ENCODE measurements around the gene TYW1B.
"Not testable (repeated sequence)": the region's sequence is repeated elsewhere in the genome, so short reads cannot be mapped to it uniquely, and the experiment has no call there.

TYW1B gene

GRCh38 chr7:72751378-72751777 lies 76.6 kb downstream of the TYW1B start:
- DNase-seq = no peak

DNA sequence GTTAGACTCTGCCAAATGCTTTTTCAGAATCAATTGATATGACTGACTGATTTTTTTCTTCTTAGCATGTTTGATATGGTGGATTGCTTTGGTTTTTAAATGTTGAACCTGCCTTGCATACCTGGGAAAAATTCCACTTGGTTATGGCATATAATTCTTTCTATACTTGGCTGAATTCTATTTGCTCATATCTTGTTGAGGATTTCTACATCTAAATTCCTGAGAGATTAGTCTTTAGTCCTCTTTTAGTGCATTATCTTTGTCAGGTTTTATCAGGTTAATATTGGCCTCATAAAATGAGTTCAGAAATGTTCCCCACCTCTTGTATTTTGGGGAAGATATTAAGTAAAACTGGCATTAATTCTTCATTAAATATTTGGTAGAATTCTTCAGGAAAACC lies 79.4 kb downstream of the TYW1B start:
- DNase-seq = not testable (repeated sequence)

GRCh38 chr7:72744244-72744926 lies 83.6 kb downstream of the TYW1B start:
- DNase-seq = not testable (repeated sequence)

DNA sequence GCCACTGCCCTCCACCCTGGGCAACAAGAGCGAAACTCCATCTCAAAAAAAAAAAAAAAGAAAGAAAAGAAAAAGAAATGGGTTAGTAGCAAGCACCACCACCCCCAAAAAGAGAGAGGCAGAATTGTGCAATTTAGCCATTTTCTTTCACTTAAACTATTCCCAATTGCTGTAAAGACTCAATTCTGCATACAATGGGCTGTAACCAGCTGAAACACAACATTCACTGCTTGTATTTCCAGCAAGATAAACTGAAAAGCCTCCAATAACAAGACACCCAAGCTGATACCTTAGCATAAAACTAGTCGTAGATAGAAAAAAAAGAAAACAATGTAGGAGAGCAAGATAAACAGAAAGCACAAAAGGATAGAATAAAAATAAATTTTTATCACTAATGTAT lies 84.2 kb downstream of the TYW1B start:
- not testable (repeated sequence) for DNase-seq

DNA sequence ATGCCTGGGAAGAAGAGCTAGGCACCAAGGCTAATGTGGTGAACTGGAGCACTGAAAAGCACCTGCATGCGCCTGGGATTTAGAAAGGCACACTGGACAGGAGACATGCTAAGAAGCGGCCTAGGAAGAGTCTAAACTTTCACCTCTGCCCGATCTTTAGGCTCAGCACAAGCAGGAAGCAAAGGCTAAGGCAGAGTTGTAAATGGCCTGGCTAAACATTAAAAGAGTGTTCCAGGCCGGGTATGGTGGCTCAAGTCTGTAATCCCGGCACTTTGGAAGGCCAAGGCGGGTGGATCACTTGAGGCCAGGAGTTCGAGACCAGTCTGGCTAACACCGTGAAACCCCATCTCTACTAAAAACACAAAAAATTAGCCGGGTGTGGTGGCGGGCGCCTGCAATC lies 88.3 kb downstream of the TYW1B start:
- not testable (repeated sequence) for DNase-seq

GRCh38 chr7:72735855-72736254 lies 92.1 kb downstream of the TYW1B start:
- DNase-seq = not testable (repeated sequence)

GRCh38 chr7:72730815-72731214 lies 97.2 kb downstream of the TYW1B start:
- not testable (repeated sequence) for DNase-seq

GRCh38 chr7:72730384-72730783 lies 97.6 kb downstream of the TYW1B start:
- DNase-seq = not testable (repeated sequence)

DNA sequence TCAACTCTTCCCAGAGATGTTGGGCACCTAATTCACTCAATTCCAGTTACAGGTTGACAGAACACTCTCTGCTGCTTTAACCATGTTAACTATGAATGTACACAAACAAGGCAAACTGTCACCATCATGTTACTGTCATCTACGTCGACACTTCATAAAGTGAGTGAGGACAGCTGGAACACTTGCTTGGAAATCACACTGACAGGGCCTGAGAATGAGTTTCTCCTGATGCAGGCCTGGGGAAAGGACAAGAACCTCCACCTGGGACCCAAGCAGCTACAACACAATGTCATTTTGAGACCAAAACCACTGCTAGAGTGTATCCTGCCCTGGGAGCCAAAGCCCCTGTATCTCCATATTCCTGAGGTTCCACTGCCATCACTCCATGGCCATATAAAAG lies 98.9 kb downstream of the TYW1B start:
- not testable (repeated sequence) for DNase-seq

- not testable (repeated sequence) for DNase-seq
Observed at GRCh38 chr7:72722694-72723093, 105.3 kb downstream of the TYW1B start.

DNA sequence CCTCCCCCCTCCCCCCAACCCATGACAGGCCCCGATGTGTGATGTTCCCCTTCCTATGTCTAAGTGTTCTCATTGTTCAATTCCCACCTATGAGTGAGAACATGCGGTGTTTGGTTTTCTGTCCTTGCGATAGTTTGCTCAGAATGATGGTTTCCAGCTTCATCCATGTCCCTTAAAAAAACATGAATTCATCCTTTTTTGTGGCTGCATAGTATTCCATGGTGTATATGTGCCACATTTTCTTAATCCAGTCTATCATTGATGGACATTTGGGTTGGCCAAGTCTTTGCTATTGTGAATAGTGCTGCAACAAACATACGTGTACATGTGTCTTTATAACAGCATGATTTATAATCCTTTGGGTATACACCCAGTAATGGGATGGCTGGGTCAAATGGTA lies 107.1 kb downstream of the TYW1B start:
- not testable (repeated sequence) for DNase-seq

- DNase-seq = not testable (repeated sequence)
Observed at GRCh38 chr7:72717252-72717774, 110.7 kb downstream of the TYW1B start.

GRCh38 chr7:72711927-72712326 lies 116.1 kb downstream of the TYW1B start:
- not testable (repeated sequence) for DNase-seq

DNA sequence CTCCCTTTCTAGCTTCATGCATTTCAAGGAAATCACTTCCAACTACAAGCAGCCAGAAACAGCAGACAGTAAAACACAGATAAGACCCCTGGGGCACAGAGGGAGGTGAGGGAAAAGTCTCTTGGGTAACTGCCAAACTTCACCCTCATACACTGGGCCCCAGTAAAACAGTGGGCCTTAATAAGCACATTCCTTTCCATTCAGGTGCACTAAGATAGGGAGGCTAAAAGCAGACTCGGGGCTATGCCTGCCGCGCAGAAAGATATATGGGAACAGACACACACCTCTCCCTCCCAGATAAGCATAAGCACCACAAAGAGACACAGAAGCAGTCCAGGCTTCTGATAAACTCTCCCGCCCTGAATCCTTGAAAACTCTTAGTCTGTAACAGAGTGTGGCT lies 117.0 kb downstream of the TYW1B start:
- DNase-seq = no peak

DNA sequence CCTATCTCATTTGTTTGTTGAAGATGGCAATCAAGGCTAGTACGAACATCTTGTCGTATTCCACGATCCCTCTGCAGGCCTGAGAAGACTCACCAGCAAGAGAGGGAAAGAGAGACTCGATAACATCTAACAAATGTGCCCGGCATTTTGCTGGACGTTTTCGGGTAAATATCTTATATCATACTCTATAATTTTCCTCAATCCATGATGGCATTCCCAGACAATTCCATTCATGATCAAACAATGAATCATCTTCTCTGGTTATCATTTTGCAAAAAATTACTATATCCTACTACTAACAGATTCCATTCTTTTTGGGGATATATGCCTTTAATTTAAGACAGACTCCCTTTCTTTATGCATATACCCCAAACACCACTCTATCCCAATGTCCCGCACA lies 118.1 kb downstream of the TYW1B start:
- no peak for DNase-seq

DNA sequence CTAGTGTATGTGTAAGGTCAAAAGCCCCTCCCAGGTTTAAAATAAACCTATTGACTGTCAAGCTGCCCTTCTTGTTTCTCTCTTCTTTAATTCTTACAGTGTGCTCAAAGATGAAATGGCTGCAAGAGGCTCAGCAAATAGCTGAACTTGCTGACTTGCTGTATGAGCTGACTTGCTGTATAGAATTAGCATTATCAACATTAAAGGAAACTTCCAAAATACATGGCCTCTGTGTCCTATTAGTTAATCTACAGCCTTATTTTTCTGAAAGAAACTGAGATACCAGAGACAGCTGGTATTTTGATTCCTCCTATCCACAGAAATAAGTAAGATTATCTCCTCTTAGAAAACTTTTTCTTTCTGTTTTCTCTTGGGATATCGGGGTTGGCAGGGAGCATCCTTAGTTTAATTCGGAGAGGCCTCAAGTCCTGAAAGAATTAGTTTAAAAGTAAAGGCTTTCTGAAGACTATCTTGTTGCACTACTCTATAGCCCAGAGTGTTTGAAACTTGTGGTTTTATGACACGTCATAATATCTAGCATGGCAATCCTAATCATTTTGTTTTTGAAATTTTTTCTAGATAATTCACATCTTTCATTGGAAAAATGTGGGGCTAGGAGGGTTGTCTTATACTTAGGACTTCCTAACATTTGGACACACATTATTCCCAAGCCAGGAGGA lies 119.5 kb downstream of the TYW1B start:
- not testable (repeated sequence) for DNase-seq

DNA sequence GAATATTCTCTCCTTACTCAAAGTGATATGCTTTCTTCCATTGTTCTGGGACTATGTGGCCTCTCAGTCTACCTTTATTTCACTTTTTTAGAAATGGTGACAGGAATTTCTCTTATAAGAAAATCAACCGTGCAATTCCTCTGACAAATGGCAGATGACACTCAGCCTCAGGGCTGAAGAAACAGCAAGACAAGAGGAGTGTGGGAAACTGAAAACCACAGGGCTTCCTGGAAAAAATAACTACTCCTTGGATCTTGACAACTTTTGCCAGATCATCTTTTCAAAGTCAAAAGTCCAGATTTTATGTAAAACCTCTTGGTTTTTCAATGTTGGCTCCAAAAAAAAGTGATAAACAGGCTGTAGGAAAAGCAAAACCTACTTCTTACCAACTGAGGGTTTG lies 121.5 kb downstream of the TYW1B start:
- peak in 1 of 2 donors; percentile 1 for DNase-seq

- DNase-seq = peak; percentile 40 to 67
Observed at GRCh38 chr7:72705693-72706092, 122.3 kb downstream of the TYW1B start.

DNA sequence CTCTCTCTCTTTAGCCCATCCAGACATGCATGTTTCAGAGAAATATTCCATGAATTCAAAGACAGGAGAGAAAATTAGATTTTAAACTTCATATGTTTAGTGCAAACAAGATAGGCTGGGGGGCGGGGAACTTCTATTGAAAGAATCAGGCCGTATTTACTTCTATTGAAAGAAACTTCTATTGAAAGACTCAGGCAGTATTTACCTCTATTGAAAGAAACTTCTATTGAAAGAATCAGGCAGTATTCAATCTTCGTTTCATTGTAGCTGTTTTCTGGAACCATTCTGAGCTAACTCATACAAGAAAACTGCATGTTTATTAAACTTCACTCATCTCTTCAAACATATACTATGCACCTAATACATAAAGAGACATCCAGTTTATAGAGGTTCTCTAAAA lies 123.1 kb downstream of the TYW1B start:
- no peak for DNase-seq

GRCh38 chr7:72700548-72700947 lies 127.5 kb downstream of the TYW1B start:
- DNase-seq = not testable (repeated sequence)

GRCh38 chr7:72697066-72697465 lies 130.9 kb downstream of the TYW1B start:
- DNase-seq = not testable (repeated sequence)

DNA sequence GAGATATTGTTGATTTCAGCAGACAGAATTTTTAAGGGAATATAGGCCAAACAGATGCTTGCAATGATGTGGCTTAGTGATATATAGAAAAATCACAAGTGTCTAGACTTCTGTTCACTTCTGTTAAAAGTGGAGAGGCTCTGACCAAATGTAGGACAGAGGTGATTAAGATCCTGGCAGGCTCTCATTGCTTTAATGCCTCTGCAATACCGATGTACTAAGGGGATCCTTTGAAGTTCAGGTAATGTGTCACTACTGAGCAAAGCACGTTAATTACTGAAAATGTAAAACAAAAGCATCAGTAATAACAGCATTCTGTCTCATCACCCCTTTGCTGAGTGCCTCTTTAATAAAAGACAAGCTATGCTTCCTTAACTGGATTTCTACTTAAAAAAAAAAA lies 131.4 kb downstream of the TYW1B start:
- not testable (repeated sequence) for DNase-seq

GRCh38 chr7:72695482-72695881 lies 132.5 kb downstream of the TYW1B start:
- not testable (repeated sequence) for DNase-seq

GRCh38 chr7:72691442-72691841 lies 136.6 kb downstream of the TYW1B start:
- not testable (repeated sequence) for DNase-seq
